ENCODE data around the gene BCL2L14.
"Not testable (repeated sequence)": the region's sequence is repeated elsewhere in the genome, so short reads cannot be mapped to it uniquely, and the experiment has no call there.

The BCL2L14 gene

GRCh38 chr12:12110923-12111555, 40.3 kb downstream of the BCL2L14 start:
- DNase-seq: not testable (repeated sequence)

GRCh38 chr12:12115514-12115913, 44.8 kb downstream of the BCL2L14 start:
- no peak for DNase-seq

GRCh38 chr12:12116677-12117076, 45.9 kb downstream of the BCL2L14 start:
- DNase-seq: no peak

GRCh38 chr12:12121061-12121460, 50.3 kb downstream of the BCL2L14 start:
- DNase-seq: no peak

GRCh38 chr12:12123036-12123604, 52.4 kb downstream of the BCL2L14 start:
- DNase-seq: no peak

- DNase-seq: no peak
Observed at GRCh38 chr12:12126551-12126950, 55.8 kb downstream of the BCL2L14 start.

GRCh38 chr12:12127304-12127703, 56.6 kb downstream of the BCL2L14 start:
- no peak for DNase-seq

- DNase-seq: no peak
Observed at GRCh38 chr12:12128670-12129069, 57.9 kb downstream of the BCL2L14 start.

GRCh38 chr12:12133259-12133658, 62.5 kb downstream of the BCL2L14 start:
- DNase-seq: no peak

- DNase-seq: no peak
Observed at GRCh38 chr12:12133785-12134184, 63.0 kb downstream of the BCL2L14 start.

- no peak for DNase-seq
Observed at GRCh38 chr12:12138203-12139154, 67.7 kb downstream of the BCL2L14 start.

GRCh38 chr12:12141000-12141399, 70.3 kb downstream of the BCL2L14 start:
- DNase-seq: no peak

- DNase-seq: not testable (repeated sequence)
Observed at GRCh38 chr12:12144531-12144930, 73.8 kb downstream of the BCL2L14 start.

GRCh38 chr12:12147111-12147510, 76.4 kb downstream of the BCL2L14 start:
- DNase-seq: no peak

Measured in activated naive CD4-positive, alpha-beta T cell treated with Interleukin-2 at 50 U/mL for 16 hours (primary cell).